Measurements from ENCODE around the gene KCNH2. TPM values are rescaled to one million over a fixed set of nuclear protein-coding genes. Genes with fewer than 3 reads are reported as not detected.
A peak's percentile ranks its signal among the peaks of the same experiment; 100 is the strongest.

KCNH2 gene
- total and polyA plus RNA-seq, 5 donors: 113 to 163 (median 132) TPM

DNA sequence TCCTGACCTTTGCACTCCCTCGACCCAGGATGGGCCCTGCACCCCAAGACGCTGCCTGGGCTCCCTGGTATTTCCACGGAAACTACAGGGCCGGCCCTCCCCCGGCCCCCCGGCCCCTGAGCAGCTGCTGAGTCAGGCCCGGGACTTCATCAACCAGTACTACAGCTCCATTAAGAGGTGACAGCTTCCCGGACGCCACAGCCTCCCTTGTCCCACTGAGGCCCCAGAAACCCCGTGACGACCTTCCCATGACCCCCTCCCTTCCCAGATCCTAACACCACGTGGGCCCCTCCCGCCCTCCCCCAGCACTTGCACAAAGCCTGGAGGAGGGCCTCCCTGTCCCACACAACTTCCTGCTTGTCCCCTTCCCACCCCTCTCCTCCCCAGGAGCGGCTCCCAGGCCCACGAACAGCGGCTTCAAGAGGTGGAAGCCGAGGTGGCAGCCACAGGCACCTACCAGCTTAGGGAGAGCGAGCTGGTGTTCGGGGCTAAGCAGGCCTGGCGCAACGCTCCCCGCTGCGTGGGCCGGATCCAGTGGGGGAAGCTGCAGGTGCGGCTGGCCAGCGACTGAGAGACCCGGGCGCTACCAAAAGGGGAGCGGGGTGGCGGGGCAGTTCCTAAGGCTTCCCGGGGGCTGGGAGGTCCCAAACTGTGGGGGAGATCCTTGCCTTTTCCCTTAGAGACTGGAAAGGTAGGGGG, 18.4 kb upstream of the KCNH2 start:
- DNase-seq (peak; percentile 30 to 70 (median 62)), ATAC-seq (no peak)
- Histone ChIP-seq H3K9me3 (ENCODE audit: control insufficient read depth, low read length) (no peaks in the 10 kb centered on the region), H3K27me3 (ENCODE audit: control insufficient read depth, insufficient read depth) (no peaks in the 10 kb centered on the region), H3K4me1 (ENCODE audit: control insufficient read depth, insufficient read depth, low read length) (no peaks in the 10 kb centered on the region), H3K4me3 (ENCODE audit: low read length) (no peak overlapping the region), H3K27ac (ENCODE audit: low read length) (no peak overlapping the region)
- intact Hi-C loops (cut with DNase I): loop anchor here in 1 of 4 donors (10.0 kb wide), 1 partner anchor 222 kb away; no protein-coding TSS in a partner anchor
- 38% methylated on average over 31 of the region's 31 CpGs for WGBS

DNA sequence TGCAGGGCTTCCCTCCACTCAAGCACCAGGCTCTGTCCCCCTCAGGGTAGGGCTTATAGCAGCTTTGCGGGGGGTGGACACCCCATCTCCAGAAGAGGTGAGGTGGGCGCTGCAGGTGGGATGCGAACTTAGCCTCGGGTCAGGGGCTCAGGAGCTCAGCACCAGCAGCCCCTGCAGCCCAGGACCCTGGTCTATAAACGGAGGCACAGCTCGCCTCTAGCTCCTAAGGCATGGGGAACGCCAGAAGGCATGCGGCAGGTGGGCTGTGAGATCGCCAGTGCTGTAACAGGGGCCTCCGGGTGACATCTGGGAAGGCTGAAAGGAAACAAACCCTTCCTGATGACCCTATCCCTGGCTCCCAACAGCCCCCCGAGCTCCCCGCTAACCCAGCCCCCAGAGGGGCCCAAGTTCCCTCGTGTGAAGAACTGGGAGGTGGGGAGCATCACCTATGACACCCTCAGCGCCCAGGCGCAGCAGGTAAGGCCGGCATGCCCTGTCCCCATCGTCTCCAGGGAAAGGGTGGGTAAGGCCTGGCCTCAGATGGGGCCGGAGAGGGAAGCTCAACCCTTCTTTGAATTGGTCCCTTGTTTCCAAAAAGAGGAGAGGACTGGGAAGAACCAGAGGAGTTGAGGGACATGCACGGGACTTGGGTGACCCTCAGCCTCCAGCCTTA, 16.9 kb upstream of the KCNH2 start:
- intact Hi-C loops (cut with DNase I): loop anchor here in 1 of 4 donors (10.0 kb wide), 1 partner anchor 220 kb away; no protein-coding TSS in a partner anchor
- peak overlapping the region; percentile 29 for H3K4me3 ChIP-seq (ENCODE audit: low read length)

DNA sequence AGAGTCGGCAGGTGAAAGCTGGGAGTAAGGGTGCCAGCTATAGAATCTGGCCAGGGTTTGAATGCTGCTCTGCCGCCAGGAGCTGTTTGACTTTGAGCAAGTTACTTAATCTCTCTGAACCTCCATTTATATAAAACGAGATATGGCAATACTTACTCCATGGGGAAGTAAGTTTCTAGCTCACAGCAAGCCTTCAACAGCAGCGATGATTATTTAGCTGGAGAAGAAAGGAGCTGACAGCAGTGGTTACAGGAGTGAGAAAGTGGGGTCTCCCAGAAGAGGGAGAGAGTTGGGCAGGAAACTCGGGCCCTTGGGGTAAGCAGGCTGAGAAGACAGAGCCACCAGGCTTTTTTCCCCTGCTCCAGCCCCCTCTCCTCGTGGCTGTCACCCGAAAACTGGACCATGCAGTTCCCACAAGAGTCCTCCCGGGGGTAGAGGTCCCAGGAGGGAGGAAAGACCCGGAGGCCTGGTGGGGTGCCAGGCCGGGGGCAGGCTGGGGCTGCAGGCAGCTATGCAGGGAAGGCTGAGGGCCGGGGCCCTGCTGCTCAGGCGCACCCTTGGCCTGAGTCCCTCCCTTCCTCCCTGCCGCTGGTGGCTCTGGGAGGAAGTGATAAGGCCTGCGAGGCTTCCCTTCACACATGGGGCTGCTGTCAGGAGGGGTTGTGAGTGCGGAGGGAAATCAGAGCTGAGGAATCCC, 16.2 kb upstream of the KCNH2 start:
- Histone ChIP-seq H3K9me3 (ENCODE audit: control insufficient read depth, low read length) (no peaks in the 10 kb centered on the region), H3K4me3 (ENCODE audit: low read length) (peak overlapping the region; percentile 43), H3K27ac (ENCODE audit: low read length) (peak overlapping the region; percentile 74), H3K27me3 (ENCODE audit: control insufficient read depth, insufficient read depth) (no peaks in the 10 kb centered on the region), H3K4me1 (ENCODE audit: control insufficient read depth, insufficient read depth, low read length) (no peaks in the 10 kb centered on the region)
- intact Hi-C loops (cut with DNase I): loop anchor here in 1 of 4 donors (10.0 kb wide), 1 partner anchor 219 kb away; no protein-coding TSS in a partner anchor
- 17% methylated on average over 15 of the region's 15 CpGs for WGBS
- ATAC-seq: peak; percentile 57 to 85
- DNase-seq: peak; percentile 71 to 91 (median 90)

More for the DNA sequence above, 16.9 kb upstream of the KCNH2 start:
- H3K27me3 ChIP-seq (ENCODE audit: control insufficient read depth, insufficient read depth): no peaks in the 10 kb centered on the region
- WGBS: 33% methylated on average over 19 of the region's 19 CpGs
- H3K4me1 ChIP-seq (ENCODE audit: control insufficient read depth, insufficient read depth, low read length): no peaks in the 10 kb centered on the region
- ATAC-seq (no peak), DNase-seq (peak in 2 of 3 donors; percentile 41 to 55)
- H3K9me3 ChIP-seq (ENCODE audit: control insufficient read depth, low read length): no peaks in the 10 kb centered on the region
- H3K27ac ChIP-seq (ENCODE audit: low read length): no peak overlapping the region

DNA sequence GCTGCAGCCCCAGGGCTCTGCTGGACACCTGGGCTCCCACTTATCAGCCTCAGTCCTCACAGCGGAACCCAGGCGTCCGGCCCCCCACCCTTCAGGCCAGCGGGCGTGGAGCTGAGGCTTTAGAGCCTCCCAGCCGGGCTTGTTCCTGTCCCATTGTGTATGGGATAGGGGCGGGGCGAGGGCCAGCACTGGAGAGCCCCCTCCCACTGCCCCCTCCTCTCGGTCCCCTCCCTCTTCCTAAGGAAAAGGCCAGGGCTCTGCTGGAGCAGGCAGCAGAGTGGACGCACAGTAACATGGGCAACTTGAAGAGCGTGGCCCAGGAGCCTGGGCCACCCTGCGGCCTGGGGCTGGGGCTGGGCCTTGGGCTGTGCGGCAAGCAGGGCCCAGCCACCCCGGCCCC, 15.4 kb upstream of the KCNH2 start:
- ATAC-seq (peak; percentile 70 to 77), DNase-seq (peak; percentile 89 to 91 (median 91))
- WGBS: 67% methylated on average over 14 of the region's 14 CpGs
- no peaks in the 10 kb centered on the region for H3K9me3 ChIP-seq (ENCODE audit: control insufficient read depth, low read length)
- H3K4me3 ChIP-seq (ENCODE audit: low read length): peak overlapping the region; percentile 43
- no peaks in the 10 kb centered on the region for H3K4me1 ChIP-seq (ENCODE audit: control insufficient read depth, insufficient read depth, low read length)
- peak overlapping the region; percentile 71 for H3K27ac ChIP-seq (ENCODE audit: low read length)
- intact Hi-C loops (cut with DNase I): loop anchor here in 1 of 4 donors (10.0 kb wide), 1 partner anchor 219 kb away; no protein-coding TSS in a partner anchor
- H3K27me3 ChIP-seq (ENCODE audit: control insufficient read depth, insufficient read depth): no peaks in the 10 kb centered on the region

DNA sequence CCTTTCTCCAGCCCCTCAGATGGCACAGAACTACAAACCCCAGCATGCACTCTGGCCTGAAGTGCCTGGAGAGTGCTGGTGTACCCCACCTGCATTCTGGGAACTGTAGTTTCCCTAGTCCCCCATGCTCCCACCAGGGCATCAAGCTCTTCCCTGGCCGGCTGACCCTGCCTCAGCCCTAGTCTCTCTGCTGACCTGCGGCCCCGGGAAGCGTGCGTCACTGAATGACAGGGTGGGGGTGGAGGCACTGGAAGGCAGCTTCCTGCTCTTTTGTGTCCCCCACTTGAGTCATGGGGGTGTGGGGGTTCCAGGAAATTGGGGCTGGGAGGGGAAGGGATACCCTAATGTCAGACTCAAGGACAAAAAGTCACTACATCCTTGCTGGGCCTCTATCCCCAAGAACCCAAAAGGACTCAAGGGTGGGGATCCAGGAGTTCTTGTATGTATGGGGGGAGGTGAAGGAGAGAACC, 14.7 kb upstream of the KCNH2 start:
- intact Hi-C loops (cut with DNase I): loop anchor here in 1 of 4 donors (10.0 kb wide), 1 partner anchor 218 kb away; no protein-coding TSS in a partner anchor
- Histone ChIP-seq H3K27me3 (ENCODE audit: control insufficient read depth, insufficient read depth) (no peaks in the 10 kb centered on the region), H3K9me3 (ENCODE audit: control insufficient read depth, low read length) (no peaks in the 10 kb centered on the region), H3K4me1 (ENCODE audit: control insufficient read depth, insufficient read depth, low read length) (no peaks in the 10 kb centered on the region), H3K4me3 (ENCODE audit: low read length) (no peak overlapping the region), H3K27ac (ENCODE audit: low read length) (peak overlapping the region; percentile 71)
- 37% methylated on average over 5 of the region's 5 CpGs for WGBS
- peak; percentile 49 to 67 for ATAC-seq
- peak; percentile 83 to 85 (median 83) for DNase-seq

DNA sequence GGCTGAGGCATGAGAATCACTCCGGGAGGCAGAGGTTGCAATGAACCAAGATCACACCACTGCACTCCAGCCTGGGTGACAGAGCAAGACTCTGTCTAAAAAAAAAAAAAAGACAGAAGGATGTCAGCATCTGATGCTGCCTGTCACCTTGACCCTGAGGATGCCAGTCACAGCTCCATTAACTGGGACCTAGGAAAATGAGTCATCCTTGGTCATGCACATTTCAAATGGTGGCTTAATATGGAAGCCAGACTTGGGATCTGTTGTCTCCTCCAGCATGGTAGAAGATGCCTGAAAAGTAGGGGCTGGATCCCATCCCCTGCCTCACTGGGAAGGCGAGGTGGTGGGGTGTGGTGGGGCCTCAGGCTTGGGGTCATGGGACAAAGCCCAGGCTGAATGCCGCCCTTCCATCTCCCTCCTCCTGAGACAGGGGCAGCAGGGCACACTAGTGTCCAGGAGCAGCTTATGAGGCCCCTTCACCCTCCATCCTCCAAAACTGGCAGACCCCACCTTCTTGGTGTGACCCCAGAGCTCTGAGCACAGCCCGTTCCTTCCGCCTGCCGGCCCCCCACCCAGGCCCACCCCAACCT, 14.0 kb upstream of the KCNH2 start:
- WGBS: 72% methylated on average over 6 of the region's 6 CpGs
- Histone ChIP-seq H3K4me3 (ENCODE audit: low read length) (no peak overlapping the region), H3K4me1 (ENCODE audit: control insufficient read depth, insufficient read depth, low read length) (no peaks in the 10 kb centered on the region), H3K27me3 (ENCODE audit: control insufficient read depth, insufficient read depth) (no peaks in the 10 kb centered on the region), H3K27ac (ENCODE audit: low read length) (no peak overlapping the region), H3K9me3 (ENCODE audit: control insufficient read depth, low read length) (no peaks in the 10 kb centered on the region)
- ATAC-seq: peak in 1 of 2 donors; percentile 0
- peak in 2 of 3 donors; percentile 30 to 56 for DNase-seq
- intact Hi-C loops (cut with DNase I): loop anchor here in 1 of 4 donors (10.0 kb wide), 1 partner anchor 217 kb away; no protein-coding TSS in a partner anchor

DNA sequence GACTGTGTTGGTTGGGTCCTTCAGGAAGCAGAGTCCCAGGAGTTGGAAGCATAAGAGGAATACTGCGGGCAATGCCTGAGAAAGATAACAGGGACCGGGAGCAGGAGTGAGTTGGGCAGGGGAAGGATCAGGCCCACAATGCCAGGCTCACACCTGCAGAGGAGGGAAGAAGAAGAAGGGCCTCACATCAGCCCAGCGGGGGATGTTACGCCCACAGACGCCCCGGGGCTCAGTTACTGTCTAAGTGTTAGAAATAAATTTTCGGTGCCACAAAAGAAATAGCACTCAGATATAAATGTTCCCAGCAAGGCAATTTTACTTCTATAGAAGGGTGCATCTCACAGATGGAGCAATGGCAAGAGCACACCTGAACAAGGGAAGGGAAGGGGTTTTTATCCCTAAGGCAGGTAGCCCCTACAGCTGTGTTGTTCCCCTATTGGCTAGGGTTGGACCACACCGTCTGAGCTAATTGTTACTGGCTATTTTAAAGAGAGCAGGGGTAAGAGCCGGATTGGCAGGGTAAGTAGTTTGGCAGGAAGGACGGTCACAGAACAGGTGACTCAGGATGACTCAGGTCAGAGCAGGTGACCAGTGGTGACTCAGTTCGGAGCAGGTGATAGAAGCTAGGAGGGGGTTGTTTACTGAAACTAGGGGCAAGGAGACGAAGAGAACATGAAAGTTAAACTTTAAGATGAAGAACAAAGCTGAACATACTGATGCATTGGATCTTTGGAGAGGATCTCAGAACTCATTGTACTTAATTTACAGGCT, 12.5 kb upstream of the KCNH2 start, which contains the start of gene NOS3:
Gene NOS3 (plus strand): TSS at position 602 of the 771 bp plus-strand sequence. CDS start 2,787 bp downstream, outside the sequence.
- H3K27ac ChIP-seq (ENCODE audit: low read length): no peak within 1 kb of the TSS
- no peak within 1 kb of the TSS for H3K4me3 ChIP-seq (ENCODE audit: low read length)
- H3K4me1 ChIP-seq (ENCODE audit: control insufficient read depth, insufficient read depth, low read length): no peaks in the 10 kb centered on the region
- no peaks in the 10 kb centered on the region for H3K9me3 ChIP-seq (ENCODE audit: control insufficient read depth, low read length)
- intact Hi-C loops (cut with DNase I): loop anchor here in 1 of 4 donors (10.0 kb wide), 1 partner anchor 216 kb away; no protein-coding TSS in a partner anchor
- no peaks in the 10 kb centered on the region for H3K27me3 ChIP-seq (ENCODE audit: control insufficient read depth, insufficient read depth)
- ATAC-seq (no peak), DNase-seq (peak in 2 of 3 donors; percentile 8 to 44)
- WGBS: 95% methylated on average over 12 of the region's 12 CpGs

DNA sequence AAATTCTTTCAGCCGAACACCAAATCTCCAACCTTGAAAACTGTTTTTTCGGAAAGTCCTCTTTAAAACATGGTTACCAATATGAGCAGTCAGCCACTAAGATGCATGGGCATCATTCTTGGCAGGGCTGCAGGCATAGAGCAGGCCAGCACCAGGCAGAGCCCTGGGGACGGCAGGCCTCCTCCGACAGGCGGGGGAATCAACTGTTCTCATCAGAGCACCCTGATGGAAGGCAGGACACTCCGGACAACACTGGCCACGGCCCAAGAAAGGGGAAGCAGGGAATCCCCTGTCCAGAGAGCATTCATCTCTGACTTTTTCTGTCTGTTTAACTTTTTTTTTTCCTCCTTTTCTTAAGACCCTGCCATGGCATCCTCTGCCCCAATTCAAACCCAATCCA, 11.3 kb upstream of the KCNH2 start:
- DNase-seq: peak in 2 of 3 donors; percentile 18 to 60
- Histone ChIP-seq H3K27ac (ENCODE audit: low read length) (peak overlapping the region; percentile 6), H3K27me3 (ENCODE audit: control insufficient read depth, insufficient read depth) (no peaks in the 10 kb centered on the region), H3K9me3 (ENCODE audit: control insufficient read depth, low read length) (no peaks in the 10 kb centered on the region), H3K4me3 (ENCODE audit: low read length) (no peak overlapping the region), H3K4me1 (ENCODE audit: control insufficient read depth, insufficient read depth, low read length) (no peaks in the 10 kb centered on the region)
- WGBS: 33% methylated on average over 7 of the region's 7 CpGs
- no peak for ATAC-seq
- intact Hi-C loops (cut with DNase I): loop anchor here in 3 of 4 donors (2.0 to 10.0 kb wide), 3 partner anchors 91 to 215 kb away; no protein-coding TSS in a partner anchor

DNA sequence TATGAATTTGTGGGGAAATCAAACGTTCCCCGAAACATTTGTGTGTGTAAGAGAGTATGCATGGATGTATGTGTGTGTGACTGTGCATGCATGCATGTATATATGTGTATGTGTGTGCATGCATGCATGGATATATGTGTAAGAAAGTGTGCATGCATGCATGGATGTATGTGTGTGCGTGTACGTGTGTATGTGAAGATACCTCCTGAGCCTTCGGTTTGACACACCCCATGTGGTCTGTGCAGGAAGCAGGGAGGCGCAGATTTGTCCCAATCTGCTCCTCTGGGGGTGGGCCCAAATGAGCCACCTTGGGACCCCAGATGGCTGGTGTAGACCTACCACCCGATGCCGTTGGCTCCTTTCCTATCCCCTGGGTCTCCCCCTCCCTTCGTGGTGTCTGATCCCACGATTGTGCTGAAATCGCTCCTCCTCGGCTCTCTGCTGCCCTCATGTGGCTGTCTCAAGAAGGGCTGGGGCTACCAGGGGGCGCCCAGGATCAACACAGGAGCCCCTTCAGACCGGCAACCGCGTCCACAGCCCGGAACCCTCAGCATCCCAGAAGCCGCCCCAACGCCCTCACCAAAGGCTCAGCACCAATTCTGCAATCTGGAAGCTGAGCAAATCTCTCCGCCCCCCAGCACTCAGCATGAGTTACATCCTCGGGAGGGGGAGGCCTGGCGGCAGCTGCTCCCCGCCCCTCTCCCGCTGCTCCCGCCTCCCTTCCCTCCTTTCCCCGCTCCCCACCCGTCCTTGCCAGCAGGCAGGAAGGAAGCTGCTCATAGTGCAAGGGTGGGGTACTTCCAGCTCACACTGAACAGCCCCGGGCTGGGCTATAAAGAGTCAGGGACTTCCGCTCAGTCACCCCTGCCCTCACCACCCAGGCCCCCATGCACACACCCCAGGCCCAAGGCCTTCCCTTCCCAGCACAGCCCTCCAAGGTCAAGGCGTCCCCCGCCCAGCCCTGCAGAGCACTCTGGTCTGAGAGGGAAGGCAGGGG, 10.4 kb upstream of the KCNH2 start:
- H3K4me3 ChIP-seq (ENCODE audit: low read length): no peak overlapping the region
- no peaks in the 10 kb centered on the region for H3K27me3 ChIP-seq (ENCODE audit: control insufficient read depth, insufficient read depth)
- peak overlapping the region; percentile 6 for H3K27ac ChIP-seq (ENCODE audit: low read length)
- 15% methylated on average over 31 of the region's 31 CpGs for WGBS
- no peaks in the 10 kb centered on the region for H3K9me3 ChIP-seq (ENCODE audit: control insufficient read depth, low read length)
- intact Hi-C loops (cut with DNase I): loop anchor here in 3 of 4 donors (1.0 to 10.0 kb wide), 4 partner anchors 90 to 214 kb away; no protein-coding TSS in a partner anchor
- no peaks in the 10 kb centered on the region for H3K4me1 ChIP-seq (ENCODE audit: control insufficient read depth, insufficient read depth, low read length)
- ATAC-seq (peak; percentile 70 to 75), DNase-seq (peak; percentile 85 to 90 (median 90))
